Measurements from ENCODE around the gene NPEPL1. TPM values are rescaled to one million over a fixed set of nuclear protein-coding genes. Genes with fewer than 3 reads are reported as not detected.

NPEPL1 gene
- total and polyA plus RNA-seq, 2 of the 8 experiments (the other 6 are each of a cell fraction or from before 2014, with no cell fraction given): 12.4 to 26.8 TPM

GRCh38 chr20:58744836-58745235, 52.2 kb downstream of the NPEPL1 start (continued):
- no peak for TF ChIP-seq SIX5 (IDR thresholded peaks at IDR 0.05; ENCODE audit: low read depth, low read length)
- no peak for TF ChIP-seq SIN3A (conservative IDR thresholded peaks at IDR 0.05 in 1 of 2, IDR thresholded peaks at IDR 0.05 in 1 of 2; ENCODE audit: low read depth in 1 of 2, low read length in 2 of 2)
- no peak for TF ChIP-seq GABPA (IDR thresholded peaks at IDR 0.05; ENCODE audit: borderline replicate concordance, insufficient read depth, low read length)
- no peak for TF ChIP-seq BRCA1 (IDR thresholded peaks at IDR 0.05; ENCODE audit: low read depth, low read length)
- no peak for TF ChIP-seq CHD7 (IDR thresholded peaks at IDR 0.05; ENCODE audit: insufficient replicate concordance, low read length)
- TF ChIP-seq EGR1 (IDR thresholded peaks at IDR 0.05; ENCODE audit: borderline replicate concordance, low read depth, low read length): no peak
- TF ChIP-seq FOSL1 (IDR thresholded peaks at IDR 0.05; ENCODE audit: insufficient read depth, low read depth, low read length): no peak
- no peak for TF ChIP-seq RFX5 (IDR thresholded peaks at IDR 0.05; ENCODE audit: borderline replicate concordance, low read depth, low read length)

All from H1 (cell line).